Fibroblast of skin of scalp (primary cell): ENCODE results near the gene CR2.
"Not testable (repeated sequence)": the region's sequence is repeated elsewhere in the genome, so short reads cannot be mapped to it uniquely, and the experiment has no call there.

ENCODE experiments used
- DNase-seq: peaks from one replicate; pipeline ENCODE4 v3.0.0-alpha.2; 2013

Gene CR2

DNA sequence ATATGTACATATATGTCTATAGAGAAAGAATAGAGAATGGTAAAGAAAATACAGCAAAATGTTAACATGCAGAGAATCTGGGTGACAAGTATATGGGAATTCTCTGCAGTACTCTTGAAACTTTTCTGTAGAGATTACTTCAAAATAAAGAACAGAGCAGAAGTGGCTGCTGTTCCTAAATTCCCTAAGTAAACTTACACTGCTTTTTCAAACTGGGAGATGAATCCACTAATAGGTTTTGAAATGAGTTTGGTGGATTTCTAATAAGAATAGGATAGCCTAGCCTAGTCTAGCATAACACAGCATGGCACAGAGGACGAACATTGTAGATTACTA is 450 bp upstream of the CR2 start:
- DNase-seq = no peak

GRCh38 chr1:207455183-207455754 is 1.1 kb downstream of the CR2 start:
- DNase-seq = no peak

GRCh38 chr1:207458414-207458813 is 4.3 kb downstream of the CR2 start:
- DNase-seq = no peak

DNA sequence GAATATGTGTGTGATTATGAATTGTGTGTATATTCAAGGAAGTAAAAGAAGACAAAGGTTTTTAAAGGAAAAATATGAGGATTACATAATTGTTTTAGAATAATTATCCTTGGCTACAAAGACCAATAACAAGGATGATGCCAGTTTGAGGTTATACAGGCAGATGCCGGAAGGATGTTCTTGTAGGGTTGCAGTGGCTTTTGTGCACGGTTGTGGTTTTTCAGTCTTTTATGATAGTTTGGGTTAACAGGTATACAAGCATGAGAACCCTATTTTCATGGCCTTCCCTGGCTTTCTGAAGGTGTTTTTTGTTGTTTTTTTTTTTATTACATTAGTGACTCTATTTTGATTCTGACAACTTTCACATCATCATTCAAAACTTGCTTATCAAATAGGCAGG is 4.9 kb downstream of the CR2 start:
- DNase-seq = no peak

- no peak for DNase-seq
These were observed 7.5 kb downstream of the CR2 start for GRCh38 chr1:207461649-207462048.

DNA sequence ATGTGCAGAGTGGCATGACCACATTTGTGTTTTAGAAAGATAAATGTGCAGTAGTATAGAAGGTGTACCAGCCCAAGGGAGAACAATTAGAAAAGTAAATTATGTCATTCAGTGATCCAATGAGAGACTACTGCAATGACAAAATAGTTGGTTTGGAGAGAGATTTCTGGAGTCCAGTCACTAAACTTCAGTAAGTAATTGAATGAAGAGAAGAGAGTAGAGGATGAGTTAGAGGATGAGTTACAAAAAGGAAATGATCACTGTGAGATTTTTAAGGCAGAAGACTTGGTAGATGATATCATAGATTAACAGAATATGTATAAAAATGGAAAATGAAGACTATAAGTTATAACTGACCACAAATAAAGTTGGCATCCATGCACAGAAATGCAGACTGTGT is 8.4 kb downstream of the CR2 start:
- DNase-seq = no peak

DNA sequence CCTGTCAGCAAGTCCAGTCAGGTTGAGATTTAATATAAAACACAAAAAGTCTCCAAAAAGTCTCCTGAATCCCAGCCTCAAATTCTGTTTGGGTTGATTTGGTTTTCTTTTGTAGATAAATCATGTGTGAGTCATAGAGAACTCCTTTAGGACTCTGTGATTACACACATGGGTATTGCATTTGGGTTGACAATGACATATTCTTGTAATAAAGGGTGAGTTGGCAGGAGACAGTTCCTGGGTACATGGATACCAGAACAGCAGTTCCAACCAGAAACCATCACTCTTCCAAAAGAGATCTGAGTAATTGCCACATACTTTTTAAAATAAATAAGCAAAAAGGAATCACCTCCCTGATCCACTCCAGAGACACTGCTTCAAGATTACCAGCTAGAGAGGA is 8.9 kb downstream of the CR2 start:
- peak; percentile 1 for DNase-seq

DNA sequence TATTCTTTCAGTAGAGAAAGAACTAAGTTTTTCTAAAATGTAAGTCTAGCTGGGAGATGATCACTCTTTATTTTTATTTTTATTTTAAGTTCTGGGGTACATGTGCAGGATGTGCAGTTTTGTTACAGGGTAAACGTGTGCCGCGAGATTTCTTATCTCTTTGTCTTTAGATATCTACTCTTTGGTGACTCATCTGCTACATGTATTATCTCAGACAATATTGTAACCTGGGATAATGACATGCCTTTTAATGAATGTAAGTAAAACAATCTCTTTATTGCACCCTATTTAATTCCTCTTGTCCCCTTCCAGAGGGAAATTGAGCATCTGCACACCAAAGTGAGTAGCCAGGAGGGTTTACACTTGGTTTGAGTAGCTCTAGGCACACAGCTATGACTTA is 9.4 kb downstream of the CR2 start:
- DNase-seq = no peak

DNA sequence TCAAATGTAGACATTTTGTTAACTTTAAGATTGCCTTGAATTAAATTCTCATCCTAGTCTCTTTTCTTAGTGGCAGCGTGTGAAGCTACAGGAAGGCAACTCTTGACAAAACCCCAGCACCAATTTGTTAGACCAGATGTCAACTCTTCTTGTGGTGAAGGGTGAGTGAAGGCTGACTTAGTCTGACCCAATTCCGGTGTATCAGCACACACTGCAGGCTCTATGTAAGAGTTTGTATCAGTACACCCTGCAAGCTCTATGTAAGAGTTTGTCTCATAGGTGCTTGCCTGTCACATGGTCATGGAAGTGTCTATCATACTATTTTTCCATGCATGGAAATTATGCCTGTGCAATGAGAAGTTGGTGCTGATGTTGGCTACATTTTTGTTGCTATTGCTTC is 16.8 kb downstream of the CR2 start:
- DNase-seq = no peak

GRCh38 chr1:207474210-207474609 is 20.1 kb downstream of the CR2 start:
- DNase-seq = no peak

DNA sequence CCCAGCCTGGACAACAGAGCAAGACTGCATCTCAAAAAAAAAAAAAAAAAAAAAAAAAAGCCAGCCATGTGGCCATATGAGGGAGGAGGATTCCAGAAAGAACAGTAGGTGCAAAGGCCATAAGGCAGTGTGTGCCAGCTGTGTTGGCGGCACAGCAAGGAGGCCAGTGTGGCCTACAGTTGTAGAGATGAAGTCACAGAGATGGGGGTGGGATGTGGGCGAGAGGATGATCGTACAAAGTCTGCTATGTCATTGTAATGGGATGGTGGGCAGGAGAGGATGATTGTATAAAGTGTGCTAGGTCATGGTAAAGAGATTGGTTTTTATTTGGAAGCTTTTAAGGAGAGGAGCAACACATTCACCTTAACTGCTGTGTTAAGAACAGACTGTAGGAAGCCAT is 32.1 kb downstream of the CR2 start:
- DNase-seq = no peak

- DNase-seq = no peak
These were observed 33.5 kb downstream of the CR2 start for GRCh38 chr1:207487636-207488035.

- no peak for DNase-seq
These were observed 39.1 kb downstream of the CR2 start for GRCh38 chr1:207493212-207493611.

DNA sequence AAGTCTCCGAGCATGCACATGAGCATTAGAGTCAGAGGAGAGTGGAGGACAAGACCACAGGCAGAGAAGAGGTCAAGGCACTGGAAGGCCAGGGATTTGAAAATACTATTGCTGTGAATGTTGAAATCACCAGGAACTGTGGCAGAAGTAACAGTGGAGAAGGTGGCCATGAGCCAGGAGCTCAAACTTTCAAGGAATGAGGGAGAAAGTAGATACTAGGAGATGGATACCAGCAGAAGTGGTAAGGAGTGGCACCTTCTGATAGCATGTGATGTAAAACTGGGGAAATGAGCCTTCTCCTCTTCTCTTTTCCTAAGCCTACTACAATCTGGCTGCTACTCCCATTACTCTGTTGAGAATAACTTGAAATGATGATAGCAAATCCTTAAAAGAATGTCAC is 40.0 kb downstream of the CR2 start:
- no peak for DNase-seq

GRCh38 chr1:207495281-207495680 is 41.2 kb downstream of the CR2 start:
- not testable (repeated sequence) for DNase-seq

DNA sequence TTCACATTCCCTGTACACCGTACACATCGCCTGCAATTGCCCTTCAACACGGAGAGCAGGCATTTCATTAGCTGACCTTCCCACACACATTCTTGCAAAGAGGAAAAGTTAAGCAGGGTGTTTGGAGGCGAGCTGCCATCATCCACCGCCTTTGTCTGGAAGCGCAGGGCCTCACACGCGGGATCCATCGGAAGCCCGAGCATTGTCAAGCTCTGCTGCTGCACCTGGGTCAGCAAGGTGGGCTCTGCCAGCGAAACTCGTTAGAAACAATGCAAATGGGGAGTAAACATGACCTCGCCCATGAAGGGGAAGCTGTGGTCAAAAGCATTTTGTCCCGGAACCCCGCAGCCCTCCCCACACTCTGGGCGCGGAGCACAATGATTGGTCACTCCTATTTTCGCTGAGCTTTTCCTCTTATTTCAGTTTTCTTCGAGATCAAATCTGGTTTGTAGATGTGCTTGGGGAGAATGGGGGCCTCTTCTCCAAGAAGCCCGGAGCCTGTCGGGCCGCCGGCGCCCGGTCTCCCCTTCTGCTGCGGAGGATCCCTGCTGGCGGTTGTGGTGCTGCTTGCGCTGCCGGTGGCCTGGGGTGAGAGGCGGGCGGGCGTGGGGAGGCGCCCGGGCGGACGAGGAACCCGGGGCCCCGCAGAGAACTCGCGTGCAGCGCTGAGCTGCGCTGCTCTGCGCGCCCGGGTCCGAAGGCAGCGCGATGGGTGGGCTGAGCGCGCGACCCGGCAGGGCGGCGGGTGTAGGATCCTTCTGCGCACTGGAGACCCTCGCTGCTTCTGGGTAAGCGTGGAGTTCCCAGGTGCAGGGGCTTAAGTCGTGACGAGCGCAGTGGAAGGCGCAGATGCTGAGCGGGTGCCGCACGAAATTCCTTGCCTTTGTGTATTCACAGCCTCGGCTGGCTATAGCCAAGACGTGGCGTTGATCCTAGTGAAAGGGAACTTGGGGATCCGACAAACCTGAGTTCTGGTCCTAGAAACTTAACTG is 42.0 kb downstream of the CR2 start, which contains the start of gene CR1:
TSS of gene CR1 (plus strand) at position 357 of the 992 bp plus-strand sequence. CDS start at position 468, 111 bp downstream.
- no peak for DNase-seq

- DNase-seq = no peak
These were observed 43.8 kb downstream of the CR2 start for GRCh38 chr1:207497941-207498340.

- DNase-seq = peak; percentile 69
These were observed 45.4 kb downstream of the CR2 start for GRCh38 chr1:207499573-207499972.

DNA sequence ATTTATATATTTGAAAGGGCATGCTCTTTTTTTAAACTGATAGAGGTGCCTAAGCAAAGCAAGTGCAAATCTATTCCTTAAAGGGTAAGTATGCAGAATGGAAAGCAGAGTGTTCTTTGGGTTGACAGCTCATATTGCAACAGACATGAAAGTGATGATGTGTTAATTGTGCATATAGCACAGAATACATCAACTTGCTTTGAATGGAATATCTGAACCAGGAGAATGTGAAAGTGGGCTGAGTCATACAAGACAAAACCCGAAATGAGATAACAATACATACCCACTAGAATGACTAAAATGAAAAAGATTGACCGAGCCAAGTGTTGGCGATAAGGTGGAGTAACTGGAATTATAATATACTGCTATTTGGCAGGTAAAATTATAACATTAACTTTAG is 46.2 kb downstream of the CR2 start:
- DNase-seq = no peak

DNA sequence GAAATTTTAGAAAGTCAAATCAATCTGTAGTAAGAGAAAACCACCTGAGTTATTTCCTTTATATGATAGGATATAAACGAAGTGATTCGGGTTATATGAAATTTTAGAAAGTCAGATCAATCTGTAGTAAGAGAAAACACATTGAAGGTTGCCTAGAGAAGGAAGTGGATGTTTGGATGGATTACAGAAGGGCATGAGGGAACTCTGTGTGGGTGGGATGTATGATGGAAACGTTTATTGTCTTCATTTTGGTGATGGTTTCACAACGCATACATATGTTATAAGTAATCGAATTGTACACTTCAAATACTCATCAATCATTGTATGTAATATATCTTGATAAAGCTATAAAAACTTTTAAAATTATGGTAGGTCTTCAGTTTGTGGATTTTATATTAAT is 46.9 kb downstream of the CR2 start:
- no peak for DNase-seq

DNA sequence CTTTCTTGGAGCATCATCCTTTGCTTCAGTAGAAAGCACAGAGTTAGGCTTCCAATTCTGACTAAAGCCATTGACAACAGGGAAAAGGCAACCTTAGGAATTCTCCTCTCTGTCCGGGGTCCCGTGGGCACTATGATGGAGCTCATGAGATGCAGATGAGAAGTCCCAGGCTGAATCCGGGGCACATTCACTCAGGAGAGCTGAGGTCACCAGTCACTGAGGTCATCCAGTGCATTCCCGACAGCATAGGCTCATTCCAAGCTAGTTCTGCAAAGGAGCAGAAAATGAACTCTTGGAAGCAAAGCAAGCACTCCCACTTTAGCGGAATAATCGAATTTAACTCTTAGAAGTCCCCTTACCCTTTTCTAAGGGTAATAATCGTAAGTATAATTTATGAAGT is 48.6 kb downstream of the CR2 start:
- DNase-seq = no peak

DNA sequence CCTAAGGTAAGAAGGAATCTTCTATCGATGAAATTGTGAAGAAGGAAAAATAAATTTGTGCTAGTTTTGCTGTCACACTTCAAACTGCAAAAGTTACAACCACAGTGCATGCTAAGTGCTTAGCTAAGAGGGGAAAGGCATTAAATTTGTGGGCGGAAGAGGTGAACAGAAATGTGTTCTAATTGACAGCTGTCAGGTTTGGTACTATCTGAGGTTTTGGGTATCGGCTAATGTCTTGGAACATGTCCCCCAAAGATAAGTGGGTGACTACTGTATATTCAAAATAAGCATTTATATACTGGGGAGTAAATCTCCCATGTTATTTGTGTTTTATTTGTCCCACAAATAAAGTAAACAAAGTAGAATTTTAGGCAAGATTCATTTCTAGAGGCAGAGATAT is 49.8 kb downstream of the CR2 start:
- no peak for DNase-seq

GRCh38 chr1:207504438-207504837 is 50.3 kb downstream of the CR2 start:
- no peak for DNase-seq

- DNase-seq = no peak
These were observed 56.3 kb downstream of the CR2 start for GRCh38 chr1:207510444-207510843.
